ENCODE results near the gene IGF2BP3.

DNA sequence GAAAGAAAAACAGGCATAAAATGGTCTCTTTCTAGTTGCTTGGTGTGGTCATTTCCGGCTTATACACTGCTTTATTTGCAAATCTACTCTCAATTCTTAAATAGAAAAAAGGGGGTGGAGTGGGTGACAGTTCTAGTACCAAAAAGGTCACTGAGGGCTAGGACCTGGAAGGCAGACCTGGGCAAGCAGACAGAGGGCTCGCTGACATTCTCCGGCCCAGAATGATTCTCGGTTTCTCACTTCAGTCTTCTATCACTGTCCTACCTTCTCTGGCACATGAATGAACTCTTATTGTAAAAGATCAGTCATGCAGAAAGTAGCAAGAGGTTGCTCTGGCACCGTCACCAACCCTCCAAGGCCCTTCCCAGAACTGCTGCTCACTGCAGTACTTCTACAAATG is 117.1 kb downstream of the IGF2BP3 start:
- TF ChIP-seq, protein P1, sequence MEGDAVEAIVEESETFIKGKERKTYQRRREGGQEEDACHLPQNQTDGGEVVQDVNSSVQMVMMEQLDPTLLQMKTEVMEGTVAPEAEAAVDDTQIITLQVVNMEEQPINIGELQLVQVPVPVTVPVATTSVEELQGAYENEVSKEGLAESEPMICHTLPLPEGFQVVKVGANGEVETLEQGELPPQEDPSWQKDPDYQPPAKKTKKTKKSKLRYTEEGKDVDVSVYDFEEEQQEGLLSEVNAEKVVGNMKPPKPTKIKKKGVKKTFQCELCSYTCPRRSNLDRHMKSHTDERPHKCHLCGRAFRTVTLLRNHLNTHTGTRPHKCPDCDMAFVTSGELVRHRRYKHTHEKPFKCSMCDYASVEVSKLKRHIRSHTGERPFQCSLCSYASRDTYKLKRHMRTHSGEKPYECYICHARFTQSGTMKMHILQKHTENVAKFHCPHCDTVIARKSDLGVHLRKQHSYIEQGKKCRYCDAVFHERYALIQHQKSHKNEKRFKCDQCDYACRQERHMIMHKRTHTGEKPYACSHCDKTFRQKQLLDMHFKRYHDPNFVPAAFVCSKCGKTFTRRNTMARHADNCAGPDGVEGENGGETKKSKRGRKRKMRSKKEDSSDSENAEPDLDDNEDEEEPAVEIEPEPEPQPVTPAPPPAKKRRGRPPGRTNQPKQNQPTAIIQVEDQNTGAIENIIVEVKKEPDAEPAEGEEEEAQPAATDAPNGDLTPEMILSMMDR (conservative IDR thresholded peaks at IDR 0.05; ENCODE audit: low read depth, low read length) = no peak
- no peak for TF ChIP-seq EZH2phosphoT487 (IDR thresholded peaks at IDR 0.05; ENCODE audit: borderline replicate concordance, low read length)
